Body of pancreas (tissue), 4 donors: ENCODE results near the gene RNF212.

ENCODE experiments used
- POLR2A ChIP-seq, 3 donors: fragments of 450-650 bp; IDR thresholded peaks; one replicate each; pipeline ENCODE4 v1.6.1; 2016; ENCODE audit warnings: antibody characterized with exemption in 3 of 3, mild to moderate bottlenecking in 2 of 3
- TF ChIP-seq, protein P1 (sequence below), 7 experiments: fragments of 450-650 bp in 4 of 7; fragments of 200-600 bp in 3 of 7; sonication (generic) in 3 of 7; IDR thresholded peaks; one replicate each; pipeline ENCODE4 v1.5.1; 2016 to 2019; ENCODE audit warnings: antibody characterized with exemption in 7 of 7

GRCh38 chr4:1126506-1126905 lies 13.1 kb upstream of the RNF212 start:
- TF ChIP-seq, protein P1, sequence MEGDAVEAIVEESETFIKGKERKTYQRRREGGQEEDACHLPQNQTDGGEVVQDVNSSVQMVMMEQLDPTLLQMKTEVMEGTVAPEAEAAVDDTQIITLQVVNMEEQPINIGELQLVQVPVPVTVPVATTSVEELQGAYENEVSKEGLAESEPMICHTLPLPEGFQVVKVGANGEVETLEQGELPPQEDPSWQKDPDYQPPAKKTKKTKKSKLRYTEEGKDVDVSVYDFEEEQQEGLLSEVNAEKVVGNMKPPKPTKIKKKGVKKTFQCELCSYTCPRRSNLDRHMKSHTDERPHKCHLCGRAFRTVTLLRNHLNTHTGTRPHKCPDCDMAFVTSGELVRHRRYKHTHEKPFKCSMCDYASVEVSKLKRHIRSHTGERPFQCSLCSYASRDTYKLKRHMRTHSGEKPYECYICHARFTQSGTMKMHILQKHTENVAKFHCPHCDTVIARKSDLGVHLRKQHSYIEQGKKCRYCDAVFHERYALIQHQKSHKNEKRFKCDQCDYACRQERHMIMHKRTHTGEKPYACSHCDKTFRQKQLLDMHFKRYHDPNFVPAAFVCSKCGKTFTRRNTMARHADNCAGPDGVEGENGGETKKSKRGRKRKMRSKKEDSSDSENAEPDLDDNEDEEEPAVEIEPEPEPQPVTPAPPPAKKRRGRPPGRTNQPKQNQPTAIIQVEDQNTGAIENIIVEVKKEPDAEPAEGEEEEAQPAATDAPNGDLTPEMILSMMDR (IDR thresholded peaks at IDR 0.05) = no peak
- no peak for TF ChIP-seq POLR2A (IDR thresholded peaks at IDR 0.05)
